Left cardiac atrium (tissue), 4 donors: ENCODE results near the gene CYP27A1. TPM values are rescaled to one million over a fixed set of nuclear protein-coding genes. Genes with fewer than 3 reads are reported as not detected.
"Not testable (repeated sequence)": the region's sequence is repeated elsewhere in the genome, so short reads cannot be mapped to it uniquely, and the experiment has no call there.

ENCODE experiments used
- ATAC-seq, 2 donors: fragments of 200-7000 bp; cut with Tn5 transposase; one replicate each; pipeline ENCODE4 v1.9.1; 2020; ENCODE audit warnings: mild to moderate bottlenecking in 2 of 2, moderate library complexity in 2 of 2
- DNase-seq: peaks from one replicate; pipeline ENCODE4 v3.0.0-alpha.2; 2020
- intact Hi-C, 2 donors: fragments of 100-400 bp; cut with DNase I; formaldehyde crosslinking; loops; one replicate each; pipeline versions ENCODE4 v1.14.1 to v1.15.1; 2022 to 2023
- total RNA-seq, 2 donors: library from RNA; stranded (reverse); fragmentation: NEBNext Ultra II Directional; extraction: Animal tissue kit (Norgen Biotek cat#: 25700); gene quantifications; one replicate each; pipeline ENCODE4 v1.2.1, GENCODE V29; 2021
- donor health status: DM: no; HTN: yes; CAD: no.
- donor health status: DM: no; HTN: yes; CAD: no; lungs with severe emphysema.
- donor health status: DM: yes; HTN: yes; CAD: no.
- donor health status: Dilated cardiomyopathy.

CYP27A1 gene
- total RNA-seq, 2 donors from 2014 or later, result 13.8 to 17.4 TPM

DNA sequence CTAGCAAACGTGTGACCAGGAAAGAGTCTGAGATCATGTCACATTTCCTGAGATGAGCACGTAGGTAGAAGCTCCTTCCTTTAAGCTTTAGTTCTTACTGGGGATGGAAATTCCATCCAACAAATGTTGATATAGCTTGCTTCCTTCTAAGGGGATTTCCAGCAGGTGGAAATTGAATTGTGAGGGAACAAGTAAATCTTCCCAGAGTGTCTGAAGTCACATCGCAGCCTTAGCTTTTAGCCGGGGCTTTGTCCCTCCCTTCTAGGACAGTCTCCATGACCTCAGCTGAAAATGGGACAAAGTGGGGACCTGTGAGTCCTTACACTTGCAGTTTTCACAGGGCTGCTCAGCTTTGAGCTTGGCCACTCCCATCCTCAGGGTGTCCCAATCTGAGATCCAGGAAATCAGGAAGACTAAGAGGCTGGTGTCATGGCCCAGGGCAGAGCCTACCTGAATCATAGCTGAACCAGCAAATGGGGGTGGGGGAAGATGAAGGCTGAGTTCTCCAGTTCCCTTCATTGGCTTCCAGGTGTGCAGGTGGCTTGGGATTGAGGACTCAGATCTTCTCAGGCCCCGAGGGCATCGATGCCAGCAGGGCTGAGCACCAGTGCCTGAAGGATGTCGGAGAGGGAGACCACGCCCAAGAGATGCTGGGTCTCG is 41.4 kb downstream of the CYP27A1 start:
- intact Hi-C loops, result no loop called here
- ATAC-seq (no peak), DNase-seq (no peak)

DNA sequence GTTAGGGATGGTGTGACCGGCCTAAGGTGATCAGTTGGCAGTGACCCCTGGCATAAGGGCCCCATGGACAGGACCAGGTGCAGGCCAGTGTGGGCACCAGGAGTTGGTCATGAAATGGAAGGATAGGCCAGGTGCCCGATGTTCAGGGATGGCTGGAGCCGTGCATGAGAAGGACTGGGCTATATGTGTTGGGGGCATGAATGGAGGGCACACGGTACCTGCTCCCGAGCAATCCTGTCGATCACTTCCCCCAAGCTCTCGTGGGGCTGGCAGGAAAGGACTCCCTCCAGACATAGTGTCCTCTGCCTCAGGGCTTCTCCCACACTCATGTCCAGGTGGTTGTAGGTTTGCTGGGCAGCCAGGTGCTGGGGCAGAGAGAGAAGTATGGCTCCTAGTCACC is 42.1 kb downstream of the CYP27A1 start:
- ATAC-seq (no peak), DNase-seq (no peak)
- intact Hi-C loops, result no loop called here

GRCh38 chr2:218826791-218827190 is 44.8 kb downstream of the CYP27A1 start:
- DNase-seq (no peak), ATAC-seq (no peak)
- intact Hi-C loops, result no loop called here

GRCh38 chr2:218827701-218828476 is 45.9 kb downstream of the CYP27A1 start:
- DNase-seq (no peak), ATAC-seq (no peak)
- intact Hi-C loops, result no loop called here

DNA sequence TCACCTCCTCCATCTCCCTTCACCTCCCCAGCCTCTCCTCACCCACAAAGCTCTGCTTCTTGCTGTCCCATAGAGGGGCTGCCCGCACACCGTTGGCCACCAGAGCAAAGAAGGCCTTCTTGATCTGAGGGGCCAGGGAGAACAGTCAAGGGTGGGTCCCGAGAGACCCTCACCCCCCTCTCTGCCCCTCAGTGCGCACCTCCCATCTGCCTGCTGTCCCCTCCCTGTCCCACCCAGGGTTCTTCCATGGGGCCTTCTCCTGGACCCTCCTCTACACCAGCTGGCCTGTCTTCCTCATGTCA is 46.5 kb downstream of the CYP27A1 start:
- no peak for ATAC-seq
- intact Hi-C loops, result no loop called here
- DNase-seq, result no peak

- DNase-seq (peak; percentile 62), ATAC-seq (peak in 1 of 2 donors; percentile 54)
- intact Hi-C loops, result no loop called here
Measured at GRCh38 chr2:218829868-218830451, 48.0 kb downstream of the CYP27A1 start.

DNA sequence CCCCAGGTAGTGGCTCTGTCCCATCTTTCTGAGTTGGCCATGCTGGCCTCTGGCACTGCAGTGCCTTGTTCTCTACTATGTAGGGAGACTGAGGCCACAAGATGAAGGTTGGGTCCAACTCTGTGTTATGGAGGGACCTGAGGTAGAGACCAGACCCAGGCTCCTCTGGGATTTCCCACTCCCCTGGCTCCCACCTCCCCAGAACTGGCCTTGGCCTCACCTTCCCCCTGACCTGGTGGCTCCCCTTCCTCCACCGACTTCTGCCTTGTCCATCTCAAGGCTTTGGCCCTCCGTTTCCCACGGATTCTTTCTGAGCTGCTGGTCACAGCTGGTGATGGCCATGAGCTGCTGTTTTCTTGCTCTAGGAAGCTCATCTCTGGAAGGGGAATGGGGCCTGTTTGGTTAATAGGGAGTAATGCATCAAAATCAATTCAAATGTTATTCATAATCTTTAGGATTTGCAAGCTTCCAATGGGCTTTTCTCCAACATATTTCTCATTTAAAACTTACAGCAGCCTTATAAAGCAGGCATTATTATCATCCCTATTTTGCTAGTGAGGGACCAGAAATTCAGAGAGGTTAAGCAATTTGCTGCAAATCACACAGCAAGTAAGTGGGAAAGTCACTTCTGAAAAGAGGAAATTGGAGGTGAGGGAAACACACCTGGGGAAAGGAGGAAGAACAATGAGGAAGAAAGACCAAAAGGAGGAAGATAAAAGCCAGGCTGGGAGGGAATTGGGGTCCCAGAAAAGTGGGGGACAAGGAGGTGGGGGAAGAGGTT is 48.8 kb downstream of the CYP27A1 start:
- no peak for ATAC-seq
- no peak for DNase-seq
- intact Hi-C loops, result no loop called here

DNA sequence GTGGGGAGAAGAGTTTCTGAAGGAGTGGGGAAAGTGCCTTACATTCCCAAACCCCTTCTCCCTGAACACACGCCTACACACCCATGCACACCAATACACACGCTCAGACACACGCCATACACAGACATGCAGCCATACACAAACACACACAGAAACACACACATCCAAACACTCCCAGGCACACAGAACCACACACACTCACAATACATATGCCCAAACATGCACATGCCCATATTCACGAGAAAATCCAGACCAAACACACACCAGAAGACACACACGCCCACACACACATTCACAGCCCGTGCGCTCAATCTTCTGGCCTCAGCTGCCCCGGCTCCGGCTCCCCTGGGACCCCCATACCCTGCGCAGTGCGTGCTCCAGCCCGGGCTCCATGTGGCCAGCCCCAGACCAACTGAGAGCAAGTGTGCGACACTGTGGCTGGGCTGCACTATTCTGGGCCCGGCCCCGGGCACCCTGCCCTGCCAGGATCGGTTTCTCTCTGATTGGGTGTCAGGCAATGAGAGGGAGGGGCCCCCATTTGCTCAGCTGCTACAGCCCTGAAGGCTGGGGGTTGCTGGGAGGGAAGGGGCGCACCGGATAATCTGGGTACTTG is 49.5 kb downstream of the CYP27A1 start, which contains the start of gene PRKAG3:
Gene PRKAG3, minus strand, starts transcription at position 426 of the 613 bp plus-strand sequence.
- ATAC-seq, result peak; percentile 65 to 83
- peak; percentile 47 for DNase-seq
- intact Hi-C loops, result no loop called here

DNA sequence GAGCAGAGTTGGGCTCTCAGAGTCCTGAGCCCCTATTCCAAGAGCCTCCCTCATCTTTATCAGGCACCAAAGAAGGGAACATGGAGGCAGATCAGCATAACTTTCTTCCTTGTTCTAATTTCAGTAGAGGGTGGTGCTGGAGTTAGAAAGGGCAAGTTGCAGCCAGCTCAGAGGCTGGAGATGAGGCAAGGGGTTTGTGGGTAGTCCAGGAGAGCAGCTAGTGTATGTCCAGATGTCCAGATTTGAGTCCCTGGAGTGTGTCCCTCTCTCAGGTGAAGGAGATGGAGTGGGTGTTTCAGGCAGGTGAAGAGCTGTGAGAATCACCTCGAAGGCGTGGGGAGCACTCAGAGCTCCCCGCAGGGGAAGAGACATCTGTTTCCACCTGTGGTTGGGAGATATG is 50.1 kb downstream of the CYP27A1 start:
- DNase-seq, result no peak
- ATAC-seq, result peak; percentile 3 to 6
- intact Hi-C loops, result no loop called here

GRCh38 chr2:218832520-218832919 is 50.6 kb downstream of the CYP27A1 start:
- DNase-seq, result peak; percentile 56
- intact Hi-C loops, result no loop called here
- peak; percentile 62 to 72 for ATAC-seq

DNA sequence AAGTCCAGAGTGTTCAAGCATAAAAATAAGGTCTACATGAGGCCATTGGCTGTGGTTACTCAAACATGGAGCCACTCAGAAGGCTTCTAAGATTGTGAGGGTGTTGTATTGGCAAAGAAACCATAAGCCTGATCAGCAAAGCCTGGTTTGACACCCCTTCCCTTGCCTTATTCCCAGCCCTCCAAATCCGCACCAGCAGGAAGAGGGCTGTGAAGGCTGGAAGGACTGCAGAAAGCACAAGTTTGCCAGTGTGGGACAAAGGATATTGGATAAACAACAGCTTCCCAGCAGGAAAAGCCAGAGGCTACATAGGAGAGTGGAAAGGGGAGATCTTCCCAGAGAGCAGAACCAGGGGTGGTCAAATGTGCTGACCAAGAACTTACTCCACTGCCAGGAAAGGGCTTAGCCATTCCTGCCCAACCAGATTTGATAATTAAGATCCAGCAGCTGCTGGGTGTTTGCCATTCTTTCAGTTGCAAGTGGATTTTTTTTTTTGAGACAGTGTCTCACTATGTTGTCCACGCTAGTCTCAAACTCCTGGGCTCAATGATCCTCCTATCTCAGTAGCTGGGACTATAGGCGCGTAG is 51.2 kb downstream of the CYP27A1 start:
- ATAC-seq, result peak; percentile 12 to 27
- intact Hi-C loops, result no loop called here
- no peak for DNase-seq

DNA sequence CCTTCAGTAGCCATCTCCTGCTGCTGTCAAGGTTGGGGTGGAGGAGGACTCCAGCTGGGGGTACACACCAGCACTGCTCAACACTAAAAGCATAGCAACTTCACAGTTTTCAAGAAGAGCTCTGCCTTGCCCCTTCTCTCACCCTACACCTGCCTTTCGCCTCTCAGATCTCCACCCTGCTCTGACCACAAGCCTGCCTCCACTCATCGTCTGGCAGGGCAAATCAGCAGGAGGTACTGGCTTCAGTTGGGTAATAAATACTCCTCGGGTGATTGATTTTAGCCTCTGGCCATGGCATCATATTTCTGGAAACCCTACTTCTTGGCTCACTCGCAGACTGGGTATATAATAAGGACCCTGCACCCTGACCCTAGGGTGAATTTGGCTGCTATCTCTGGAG is 52.7 kb downstream of the CYP27A1 start:
- ATAC-seq, result no peak
- intact Hi-C loops, result no loop called here
- DNase-seq, result no peak

DNA sequence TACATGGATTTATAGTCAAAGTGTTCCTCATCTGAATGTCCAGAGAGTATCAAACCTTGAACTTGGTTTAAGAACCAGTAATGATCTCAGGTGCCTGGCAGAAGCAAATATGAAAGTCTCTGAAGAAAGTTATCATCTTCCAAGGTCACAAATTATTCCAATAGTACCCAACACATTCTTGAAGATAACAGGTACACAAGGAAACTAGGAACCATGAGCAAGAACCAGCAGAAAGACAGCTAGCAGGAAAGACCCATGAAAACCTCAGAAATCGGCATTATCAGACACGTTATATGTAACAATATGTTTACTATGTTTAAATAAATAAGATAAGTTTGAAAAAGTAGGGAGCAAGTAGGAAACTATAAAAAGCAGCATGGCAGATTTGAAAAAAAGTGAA is 55.5 kb downstream of the CYP27A1 start:
- DNase-seq (no peak), ATAC-seq (no peak)
- intact Hi-C loops, result no loop called here

DNA sequence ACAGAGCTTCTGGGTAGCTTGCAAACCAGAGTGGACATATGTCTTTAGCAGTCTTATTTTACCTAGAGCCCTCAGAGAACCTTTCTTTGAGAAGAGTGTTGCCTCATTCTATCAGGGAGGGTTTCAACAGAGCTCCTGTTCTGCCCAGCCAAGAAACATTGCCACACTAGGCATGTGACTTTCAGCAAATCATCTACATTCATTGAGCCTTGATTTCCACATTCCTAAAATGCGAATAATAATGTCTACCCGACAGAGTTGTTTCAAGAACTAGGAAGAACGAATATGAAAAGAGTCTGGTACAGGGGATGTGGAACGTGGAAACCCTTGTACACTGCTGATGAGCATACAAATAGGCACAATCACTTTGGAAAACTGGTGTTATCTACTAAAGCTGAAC is 57.5 kb downstream of the CYP27A1 start:
- ATAC-seq (peak; percentile 34 to 63), DNase-seq (no peak)
- intact Hi-C loops, result no loop called here

DNA sequence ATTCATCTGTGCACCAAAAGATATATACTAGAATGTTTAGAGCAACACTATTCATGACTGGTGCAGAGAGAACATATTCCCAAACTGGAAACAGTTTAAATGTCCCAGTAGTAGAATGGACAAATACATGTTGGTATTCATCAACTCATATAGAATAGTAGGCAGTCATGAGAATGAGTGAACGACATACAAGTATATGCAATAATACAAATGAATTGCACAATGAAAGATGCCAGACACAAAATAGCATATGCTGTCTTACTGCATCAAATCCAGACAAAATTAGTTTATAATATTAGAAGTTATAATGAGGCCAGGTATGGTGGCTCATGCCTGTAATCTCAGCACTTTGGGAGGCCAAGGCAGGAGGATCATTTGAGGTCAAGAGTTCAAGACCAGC is 57.9 kb downstream of the CYP27A1 start:
- no peak for DNase-seq
- no peak for ATAC-seq
- intact Hi-C loops, result loop anchor here in 1 of 2 donors (10.0 kb wide), 1 partner anchor 105 kb away; no protein-coding TSS in a partner anchor

DNA sequence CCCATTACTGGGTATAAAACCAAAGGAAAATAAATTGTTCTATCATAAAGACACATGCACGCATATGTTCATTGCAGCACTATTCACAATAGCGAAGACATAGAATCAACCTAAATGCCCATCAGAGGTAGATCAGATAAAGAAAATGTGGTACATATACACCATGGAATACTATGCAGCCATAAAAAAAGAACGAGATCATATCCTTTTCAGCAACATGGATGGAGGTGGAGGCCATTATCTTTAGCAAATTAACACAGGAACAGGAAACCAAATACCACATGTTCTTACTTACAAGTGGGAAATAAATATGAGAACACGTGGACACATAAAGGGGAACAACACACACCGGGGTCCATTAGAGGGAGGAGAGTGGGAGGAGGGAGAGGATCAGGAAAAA is 62.4 kb downstream of the CYP27A1 start:
- not testable (repeated sequence) for DNase-seq, ATAC-seq
- intact Hi-C loops, result loop anchor here in 1 of 2 donors (10.0 kb wide), 1 partner anchor 110 kb away; no protein-coding TSS in a partner anchor

DNA sequence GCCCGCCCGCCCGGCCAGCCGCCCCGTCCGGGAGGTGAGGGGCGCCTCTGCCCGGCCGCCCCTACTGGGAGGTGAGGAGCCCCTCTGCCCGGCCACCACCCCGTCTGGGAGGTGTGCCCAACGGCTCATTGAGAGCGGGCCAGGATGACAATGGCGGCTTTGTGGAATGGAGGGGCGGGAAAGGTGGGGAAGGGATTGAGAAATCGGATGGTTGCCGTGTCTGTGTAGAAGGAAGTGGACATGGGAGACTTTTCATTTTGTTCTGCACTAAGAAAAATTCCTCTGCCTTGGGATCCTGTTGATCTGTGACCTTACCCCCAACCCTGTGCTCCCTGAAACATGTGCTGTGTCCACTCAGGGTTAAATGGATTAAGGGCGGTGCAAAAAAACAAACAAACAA is 65.0 kb downstream of the CYP27A1 start:
- ATAC-seq, DNase-seq: not testable (repeated sequence)
- intact Hi-C loops, result loop anchor here (5.0 to 10.0 kb wide), 2 partner anchors 112 to 135 kb away; partner anchors contain the start of gene TTLL4 (in 1 of the 2)

- intact Hi-C loops, result loop anchor here (5.0 to 10.0 kb wide), 2 partner anchors 115 to 137 kb away; partner anchors contain the start of gene TTLL4 (in 1 of the 2)
- no peak for DNase-seq
Measured at GRCh38 chr2:218849721-218850120, 67.8 kb downstream of the CYP27A1 start.

DNA sequence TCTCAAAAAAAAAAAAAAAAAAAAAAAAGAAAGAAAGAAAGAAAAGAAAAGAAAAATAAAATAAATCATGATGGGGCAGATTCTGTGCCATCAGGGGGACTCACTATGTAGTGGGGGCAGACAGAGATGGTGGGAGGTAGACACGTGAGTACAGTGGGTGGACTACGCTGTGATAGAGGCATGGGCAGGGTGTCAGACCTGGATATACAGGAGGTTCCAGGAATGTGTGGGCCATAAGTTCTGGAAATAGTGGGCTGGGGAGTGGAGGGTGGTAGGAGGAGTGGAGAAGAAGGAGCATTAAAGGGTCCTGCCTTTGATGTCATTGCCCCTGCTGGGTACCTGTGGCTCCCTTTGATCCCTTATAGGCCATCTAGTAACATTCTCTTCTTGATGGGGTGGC is 68.8 kb downstream of the CYP27A1 start:
- intact Hi-C loops, result no loop called here
- ATAC-seq (no peak), DNase-seq (no peak)

More at GRCh38 chr2:218849721-218850120, 67.8 kb downstream of the CYP27A1 start:
- no peak for ATAC-seq
